Peyer's patch (tissue), 4 donors: ENCODE results near the gene SYT6. TPM values are rescaled to one million over a fixed set of nuclear protein-coding genes. Genes with fewer than 3 reads are reported as not detected.

Source experiments
- DNase-seq, 3 donors: peaks; one replicate each; pipeline ENCODE4 v3.0.0-alpha.2; 2017 to 2019
- H3K27ac ChIP-seq, 4 donors: fragments of 200-600 bp; sonication (generic); one replicate each; pipeline ENCODE4 v1.5.1; 2016 to 2019
- H3K27me3 ChIP-seq, 2 donors: fragments of 200-600 bp; sonication (generic); one replicate each; pipeline ENCODE4 v1.5.1; 2019
- H3K36me3 ChIP-seq, 3 donors: fragments of 200-600 bp; sonication (generic); one replicate each; pipeline ENCODE4 v1.5.1; 2016 to 2019
- H3K4me1 ChIP-seq, 4 donors: fragments of 200-600 bp; sonication (generic); one replicate each; pipeline ENCODE4 v1.5.1; 2016 to 2019
- H3K4me3 ChIP-seq, 4 donors: fragments of 200-600 bp; sonication (generic); 1 replicate in 3 of 4; 2 replicates in 1 of 4; pipeline ENCODE4 v1.5.1; 2016 to 2019; ENCODE audit warnings: mild to moderate bottlenecking in 1 of 4
- H3K9me3 ChIP-seq, 4 donors: fragments of 200-600 bp; sonication (generic); one replicate each; pipeline ENCODE4 v1.5.1; 2016 to 2019; ENCODE audit warnings: mild to moderate bottlenecking in 1 of 4
- POLR2A ChIP-seq, 2 donors: fragments of 450-650 bp; IDR thresholded peaks; one replicate each; pipeline ENCODE4 v1.5.1; 2017; ENCODE audit warnings: antibody characterized with exemption in 2 of 2, mild to moderate bottlenecking in 2 of 2, moderate library complexity in 2 of 2
- total RNA-seq, 4 donors: library from RNA; depleted of rRNA; stranded (reverse); fragments of >200 nt; gene quantifications; one replicate each; pipeline ENCODE4 v1.1.0, GENCODE V29; 2016
- TF ChIP-seq, protein P1 (sequence below), 6 experiments: fragments of 450-650 bp in 4 of 6; fragments of 200-600 bp in 2 of 6; sonication (generic) in 1 of 6; IDR thresholded peaks; one replicate each; pipeline ENCODE4 v1.5.1; 2017 to 2019; ENCODE audit warnings: antibody characterized with exemption in 6 of 6, mild to moderate bottlenecking in 3 of 6, moderate library complexity in 1 of 6

Gene SYT6
- total RNA-seq, 4 donors from 2014 or later = not detected

GRCh38 chr1:114099268-114099667 is 54.4 kb downstream of the SYT6 start:
- Histone ChIP-seq H3K27me3 (no peaks in the 10 kb centered on the region), H3K27ac (no peak overlapping the region), H3K4me1 (no peaks in the 10 kb centered on the region), H3K9me3 (no peaks in the 10 kb centered on the region), H3K4me3 (no peak overlapping the region), H3K36me3 (no peaks in the 10 kb centered on the region)
- TF ChIP-seq POLR2A (IDR thresholded peaks at IDR 0.05) = no peak
- TF ChIP-seq, protein P1, sequence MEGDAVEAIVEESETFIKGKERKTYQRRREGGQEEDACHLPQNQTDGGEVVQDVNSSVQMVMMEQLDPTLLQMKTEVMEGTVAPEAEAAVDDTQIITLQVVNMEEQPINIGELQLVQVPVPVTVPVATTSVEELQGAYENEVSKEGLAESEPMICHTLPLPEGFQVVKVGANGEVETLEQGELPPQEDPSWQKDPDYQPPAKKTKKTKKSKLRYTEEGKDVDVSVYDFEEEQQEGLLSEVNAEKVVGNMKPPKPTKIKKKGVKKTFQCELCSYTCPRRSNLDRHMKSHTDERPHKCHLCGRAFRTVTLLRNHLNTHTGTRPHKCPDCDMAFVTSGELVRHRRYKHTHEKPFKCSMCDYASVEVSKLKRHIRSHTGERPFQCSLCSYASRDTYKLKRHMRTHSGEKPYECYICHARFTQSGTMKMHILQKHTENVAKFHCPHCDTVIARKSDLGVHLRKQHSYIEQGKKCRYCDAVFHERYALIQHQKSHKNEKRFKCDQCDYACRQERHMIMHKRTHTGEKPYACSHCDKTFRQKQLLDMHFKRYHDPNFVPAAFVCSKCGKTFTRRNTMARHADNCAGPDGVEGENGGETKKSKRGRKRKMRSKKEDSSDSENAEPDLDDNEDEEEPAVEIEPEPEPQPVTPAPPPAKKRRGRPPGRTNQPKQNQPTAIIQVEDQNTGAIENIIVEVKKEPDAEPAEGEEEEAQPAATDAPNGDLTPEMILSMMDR (IDR thresholded peaks at IDR 0.05) = no peak
- DNase-seq = no peak

GRCh38 chr1:114097109-114097508 is 56.6 kb downstream of the SYT6 start:
- Histone ChIP-seq H3K4me3 (no peak overlapping the region), H3K4me1 (no peaks in the 10 kb centered on the region), H3K36me3 (no peaks in the 10 kb centered on the region), H3K27me3 (no peaks in the 10 kb centered on the region), H3K27ac (no peak overlapping the region), H3K9me3 (no peaks in the 10 kb centered on the region)
- no peak for DNase-seq
- TF ChIP-seq, protein P1 (IDR thresholded peaks at IDR 0.05) = no peak
- no peak for TF ChIP-seq POLR2A (IDR thresholded peaks at IDR 0.05)

DNA sequence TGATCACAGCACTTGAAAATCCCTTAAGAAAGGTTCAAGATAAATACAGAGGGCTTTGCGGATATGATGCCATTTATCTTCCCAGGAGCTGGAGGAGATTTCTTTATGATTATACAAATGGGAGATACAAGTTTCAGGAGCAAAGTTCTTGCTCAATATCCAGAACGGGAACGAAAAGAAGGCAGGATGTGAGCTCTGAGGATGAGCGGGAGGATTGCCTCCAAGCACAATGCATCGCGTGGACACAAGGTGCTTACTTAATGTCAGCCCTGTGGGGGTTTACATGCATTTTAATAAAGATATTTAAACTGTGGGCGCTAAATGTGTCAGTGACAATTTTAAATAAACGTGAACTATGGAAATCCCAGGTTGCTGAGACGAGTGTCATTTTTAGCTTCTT is 59.0 kb downstream of the SYT6 start:
- H3K36me3 ChIP-seq = no peaks in the 10 kb centered on the region
- no peaks in the 10 kb centered on the region for H3K4me1 ChIP-seq
- no peak for DNase-seq
- TF ChIP-seq, protein P1 (IDR thresholded peaks at IDR 0.05) = no peak
- no peak for TF ChIP-seq POLR2A (IDR thresholded peaks at IDR 0.05)
- H3K9me3 ChIP-seq = no peaks in the 10 kb centered on the region
- H3K27ac ChIP-seq = no peak overlapping the region
- H3K27me3 ChIP-seq = no peaks in the 10 kb centered on the region
- H3K4me3 ChIP-seq = no peak overlapping the region

DNA sequence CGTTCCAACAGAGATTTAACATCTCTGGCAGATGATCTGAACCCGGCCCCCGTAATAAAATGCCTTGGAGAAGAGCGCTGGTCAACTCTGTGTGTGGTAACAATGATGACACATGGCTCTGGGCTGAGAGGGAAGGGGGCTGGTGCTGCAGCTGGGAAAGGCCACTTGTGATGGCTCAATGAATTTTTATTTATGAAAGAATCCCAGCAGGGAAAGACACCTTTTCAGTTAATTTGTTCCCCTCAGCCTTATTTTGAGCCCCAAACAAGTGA is 59.4 kb downstream of the SYT6 start:
- no peak for DNase-seq
- Histone ChIP-seq H3K4me1 (no peaks in the 10 kb centered on the region), H3K27me3 (no peaks in the 10 kb centered on the region), H3K27ac (no peak overlapping the region), H3K9me3 (no peaks in the 10 kb centered on the region), H3K4me3 (no peak overlapping the region), H3K36me3 (no peaks in the 10 kb centered on the region)
- no peak for TF ChIP-seq POLR2A (IDR thresholded peaks at IDR 0.05)
- TF ChIP-seq, protein P1 (IDR thresholded peaks at IDR 0.05) = no peak

- no peak overlapping the region for H3K27ac ChIP-seq
- H3K4me3 ChIP-seq = no peak overlapping the region
- H3K4me1 ChIP-seq = no peaks in the 10 kb centered on the region
- no peak for DNase-seq
- TF ChIP-seq, protein P1 (IDR thresholded peaks at IDR 0.05) = peak in 2 of 6 experiments; percentile 9 to 13
- no peak for TF ChIP-seq POLR2A (IDR thresholded peaks at IDR 0.05)
- H3K36me3 ChIP-seq = no peaks in the 10 kb centered on the region
- no peaks in the 10 kb centered on the region for H3K27me3 ChIP-seq
- no peaks in the 10 kb centered on the region for H3K9me3 ChIP-seq
These were observed 59.9 kb downstream of the SYT6 start for GRCh38 chr1:114093624-114094362.
